ENCODE data around the gene ARHGAP19. TPM values are rescaled to one million over a fixed set of nuclear protein-coding genes. Genes with fewer than 3 reads are reported as not detected.

The ARHGAP19 gene
- 9.8 and 11.3 TPM in 2 replicates for total RNA-seq

GRCh38 chr10:97292097-97292861, at the start of gene ARHGAP19:
Gene ARHGAP19, minus strand, starts transcription at chr10:97292637. Its CDS starts 10 bp downstream, at chr10:97292627.

GRCh38 chr10:97334370-97335175, 42.1 kb upstream of the ARHGAP19 start, which contains the start of gene FRAT2:
Gene FRAT2, minus strand, starts transcription at chr10:97334729. Its CDS starts 157 bp downstream, at chr10:97334572.

GRCh38 chr10:97318772-97319651, 26.6 kb upstream of the ARHGAP19 start, which contains the start of gene FRAT1:
Gene FRAT1, plus strand, starts transcription at chr10:97319271. Its CDS starts 183 bp downstream, at chr10:97319454.

GRCh38 chr10:97185326-97186058, 106.9 kb downstream of the ARHGAP19 start, which contains the start of gene SLIT1:
Gene SLIT1, minus strand, starts transcription at chr10:97185959. Its CDS starts 285 bp downstream, at chr10:97185674.

Other genes with a start within 250 kb of the ARHGAP19 start
- gene SLIT1, start 106.7 kb downstream of the ARHGAP19 start, total RNA-seq: under 0.01 TPM in 1 of 2 replicates, not detected in the other
- gene FRAT1, start 26.6 kb upstream of the ARHGAP19 start, total RNA-seq: 1.8 and 5.7 TPM in 2 replicates
- gene FRAT2, start 42.1 kb upstream of the ARHGAP19 start, total RNA-seq: 7.3 and 8.1 TPM in 2 replicates
- gene RRP12, start 108.7 kb upstream of the ARHGAP19 start, total RNA-seq: 6.8 and 22.1 TPM in 2 replicates
- gene PGAM1, start 133.6 kb upstream of the ARHGAP19 start, total RNA-seq: 543 and 737 TPM in 2 replicates
- 43.8 and 50.6 TPM in 2 replicates for gene EXOSC1, start 153.4 kb upstream of the ARHGAP19 start, total RNA-seq
- gene ZDHHC16, start 153.5 kb upstream of the ARHGAP19 start, total RNA-seq: 48.8 and 65.8 TPM in 2 replicates
- gene MMS19, start 205.8 kb upstream of the ARHGAP19 start, total RNA-seq: 62.8 and 107 TPM in 2 replicates
- 27.5 and 32.8 TPM in 2 replicates for gene UBTD1, start 206.3 kb upstream of the ARHGAP19 start, total RNA-seq

Data from epithelial cell of alveolus of lung (primary cell).